Naive thymus-derived CD4-positive, alpha-beta T cell (primary cell): Measurements from ENCODE around the gene VMAC. TPM values are rescaled to one million over a fixed set of nuclear protein-coding genes. Genes with fewer than 3 reads are reported as not detected.

Experiments used
- ATAC-seq: fragments of 150-1000 bp; cut with Tn5 transposase; 2 replicates; pipeline ENCODE4 v1.10.0; 2021; ENCODE audit warnings: mild to moderate bottlenecking, moderate library complexity
- CTCF ChIA-PET: fragments of 350-600 bp; sonication (Branson Sonifier 250); formaldehyde crosslinking; loops from one replicate; lab custom pipeline; 2021; ENCODE audit warnings: antibody characterized with exemption; lab: Charles Lee
- POLR2A ChIA-PET: fragments of 350-600 bp; sonication (Branson Sonifier 250); formaldehyde crosslinking; loops from one replicate; lab custom pipeline; 2021; ENCODE audit warnings: antibody characterized with exemption, inconsistent platforms; lab: Charles Lee
- DNase-seq, 9 donors: peaks; one replicate each; pipeline versions ENCODE4 v3.0.0 to v3.0.0-alpha.2; 2020 to 2022; ENCODE audit warnings: mixed read lengths in 1 of 9
- H3K27ac ChIP-seq: one replicate; pipeline ENCODE4 v1.7.0; 2013; ENCODE audit warnings: mild to moderate bottlenecking, low read depth, low read length, moderate library complexity
- H3K27me3 ChIP-seq, 2 donors: one replicate each; pipeline ENCODE4 v1.7.0; 2013; ENCODE audit warnings: low read length in 2 of 2, mild to moderate bottlenecking in 2 of 2, moderate library complexity in 2 of 2; ENCODE audit not compliant: control insufficient read depth in 2 of 2, insufficient read depth in 2 of 2
- H3K36me3 ChIP-seq, 3 experiments: 1 replicate in 2 of 3; 2 replicates in 1 of 3; pipeline ENCODE4 v1.7.0; 2013; ENCODE audit warnings: low read length in 3 of 3, mild to moderate bottlenecking in 3 of 3, moderate library complexity in 1 of 3; ENCODE audit not compliant: insufficient read depth in 3 of 3, control insufficient read depth in 2 of 3
- H3K4me1 ChIP-seq, 2 donors: one replicate each; pipeline ENCODE4 v1.7.0; 2013; ENCODE audit warnings: low read length in 2 of 2, mild to moderate bottlenecking in 2 of 2, moderate library complexity in 1 of 2; ENCODE audit not compliant: control insufficient read depth in 2 of 2, insufficient read depth in 2 of 2
- H3K4me3 ChIP-seq: 2 replicates; pipeline ENCODE4 v1.7.0; 2013; ENCODE audit warnings: mild to moderate bottlenecking, low read length
- H3K9me3 ChIP-seq, 3 experiments: 1 replicate in 2 of 3; 2 replicates in 1 of 3; pipeline ENCODE4 v1.7.0; 2013; ENCODE audit warnings: low read length in 3 of 3; ENCODE audit not compliant: control insufficient read depth in 2 of 3
- H3K27ac Mint-ChIP-seq, 9 donors: one replicate each; pipeline ENCODE4 v1.8.0; 2020 to 2022; ENCODE audit warnings: mixed read lengths in 9 of 9, mild to moderate bottlenecking in 8 of 9, moderate library complexity in 5 of 9, inconsistent platforms in 2 of 9
- H3K27me3 Mint-ChIP-seq, 5 donors: one replicate each; pipeline ENCODE4 v1.8.0; 2021 to 2022; ENCODE audit warnings: mixed read lengths in 5 of 5, mild to moderate bottlenecking in 1 of 5
- H3K36me3 Mint-ChIP-seq, 5 donors: one replicate each; pipeline ENCODE4 v1.8.0; 2020 to 2022; ENCODE audit warnings: mixed read lengths in 5 of 5, mild to moderate bottlenecking in 3 of 5, inconsistent platforms in 1 of 5
- H3K4me1 Mint-ChIP-seq, 7 donors: one replicate each; pipeline ENCODE4 v1.8.0; 2020 to 2022; ENCODE audit warnings: mixed read lengths in 7 of 7, mild to moderate bottlenecking in 3 of 7, inconsistent platforms in 1 of 7
- H3K4me3 Mint-ChIP-seq, 10 donors: one replicate each; pipeline ENCODE4 v1.8.0; 2020 to 2022; ENCODE audit warnings: mild to moderate bottlenecking in 10 of 10, mixed read lengths in 10 of 10, moderate library complexity in 6 of 10, inconsistent platforms in 2 of 10
- H3K9me3 Mint-ChIP-seq, 11 donors: one replicate each; pipeline ENCODE4 v1.8.0; 2020 to 2022; ENCODE audit warnings: mixed read lengths in 11 of 11, mild to moderate bottlenecking in 4 of 11, inconsistent platforms in 1 of 11, moderate library complexity in 1 of 11
- intact Hi-C, 2 donors: fragments of 100-400 bp; cut with micrococcal nuclease; formaldehyde crosslinking; loops; one replicate each; pipeline ENCODE4 v1.15.1; 2023
- polyA plus RNA-seq, 2 donors: library from polyadenylated mRNA; unstranded; fragments of 300-500 nt; fragmentation: Illumina TruSeq; gene quantifications; one replicate each; pipeline ENCODE4 v1.2.3, GENCODE V29; 2021
- total RNA-seq, 6 experiments: library from RNA in 5 of 6; stranded (reverse) in 5 of 6; gene quantifications; 1 replicate in 5 of 6; 2 replicates in 1 of 6; pipeline ENCODE4 v1.2.3 and lab custom pipeline; 2021 to 2026

VMAC gene
- total and polyA plus RNA-seq, 7 experiments from 2014 or later: 6.3 to 39.4 (median 24.3) TPM

GRCh38 chr19:5877427-5877826 is 27.2 kb upstream of the VMAC start:
- no peak for ATAC-seq

GRCh38 chr19:5877882-5878281 is 26.8 kb upstream of the VMAC start:
- Histone ChIP-seq H3K27me3 (no peaks in the 10 kb centered on the region), H3K9me3 (no peaks in the 10 kb centered on the region), H3K4me1 (no peaks in the 10 kb centered on the region), H3K36me3 (no peaks in the 10 kb centered on the region), H3K27ac (no peak overlapping the region), H3K4me3 (no peak overlapping the region)
- no peak for DNase-seq
- Mint-ChIP-seq H3K36me3 (no peaks in the 10 kb centered on the region), H3K4me3 (no peak overlapping the region), H3K27ac (no peak overlapping the region), H3K27me3 (peaks cover 0 to 25% (median 6%) of the 10 kb centered on the region in 5 donors), H3K9me3 (no peaks in the 10 kb centered on the region), H3K4me1 (peaks cover 0 to 2% (median 0%) of the 10 kb centered on the region in 7 donors)
- intact Hi-C loops: no loop called here
- POLR2A ChIA-PET: no interaction called here
- ATAC-seq: no peak
- CTCF ChIA-PET: no interaction called here

More at GRCh38 chr19:5877427-5877826, 27.2 kb upstream of the VMAC start:
- peaks cover 0 to 2% (median 0%) of the 10 kb centered on the region in 7 donors for H3K4me1 Mint-ChIP-seq
- ChIA-PET CTCF (no interaction called here), POLR2A (no interaction called here)
- no peaks in the 10 kb centered on the region for H3K36me3 Mint-ChIP-seq
- H3K9me3 Mint-ChIP-seq: no peaks in the 10 kb centered on the region
- DNase-seq: no peak
- Histone ChIP-seq H3K27ac (no peak overlapping the region), H3K9me3 (no peaks in the 10 kb centered on the region), H3K36me3 (no peaks in the 10 kb centered on the region), H3K27me3 (no peaks in the 10 kb centered on the region), H3K4me3 (no peak overlapping the region), H3K4me1 (no peaks in the 10 kb centered on the region)
- H3K27ac Mint-ChIP-seq: no peak overlapping the region
- H3K4me3 Mint-ChIP-seq: no peak overlapping the region
- H3K27me3 Mint-ChIP-seq: peaks cover 0 to 25% (median 4%) of the 10 kb centered on the region in 5 donors
- intact Hi-C loops: no loop called here

- CTCF ChIA-PET: no interaction called here
- H3K27me3 ChIP-seq: no peaks in the 10 kb centered on the region
- no peak for DNase-seq
- ATAC-seq: no peak
- Mint-ChIP-seq H3K27me3 (peaks cover 5 to 26% (median 8%) of the 10 kb centered on the region in 5 donors), H3K36me3 (no peaks in the 10 kb centered on the region), H3K4me1 (no peaks in the 10 kb centered on the region), H3K9me3 (no peaks in the 10 kb centered on the region), H3K4me3 (no peak overlapping the region), H3K27ac (no peak overlapping the region)
- H3K36me3 ChIP-seq: no peaks in the 10 kb centered on the region
- no peak overlapping the region for H3K4me3 ChIP-seq
- H3K4me1 ChIP-seq: no peaks in the 10 kb centered on the region
- intact Hi-C loops: no loop called here
- no peak overlapping the region for H3K27ac ChIP-seq
- no peaks in the 10 kb centered on the region for H3K9me3 ChIP-seq
- POLR2A ChIA-PET: no interaction called here
These were observed 24.5 kb upstream of the VMAC start for GRCh38 chr19:5880196-5880595.

- H3K4me3 ChIP-seq: no peak overlapping the region
- no peak overlapping the region for H3K4me3 Mint-ChIP-seq
- no peaks in the 10 kb centered on the region for H3K4me1 ChIP-seq
- no peaks in the 10 kb centered on the region for H3K4me1 Mint-ChIP-seq
- H3K36me3 Mint-ChIP-seq: no peaks in the 10 kb centered on the region
- ATAC-seq (no peak), DNase-seq (no peak)
- peaks cover 8 to 29% (median 10%) of the 10 kb centered on the region in 5 donors for H3K27me3 Mint-ChIP-seq
- no peaks in the 10 kb centered on the region for H3K9me3 Mint-ChIP-seq
- no peaks in the 10 kb centered on the region for H3K27me3 ChIP-seq
- H3K36me3 ChIP-seq: no peaks in the 10 kb centered on the region
- no peaks in the 10 kb centered on the region for H3K9me3 ChIP-seq
- H3K27ac ChIP-seq: no peak overlapping the region
- POLR2A ChIA-PET: no interaction called here
- CTCF ChIA-PET: no interaction called here
- H3K27ac Mint-ChIP-seq: no peak overlapping the region
- intact Hi-C loops: no loop called here
These were observed 24.0 kb upstream of the VMAC start for GRCh38 chr19:5880604-5881078.

GRCh38 chr19:5881543-5882299 is 23.0 kb upstream of the VMAC start:
- no peaks in the 10 kb centered on the region for H3K9me3 ChIP-seq
- H3K4me1 ChIP-seq: no peaks in the 10 kb centered on the region
- no peaks in the 10 kb centered on the region for H3K36me3 ChIP-seq
- no peak overlapping the region for H3K27ac ChIP-seq
- H3K36me3 Mint-ChIP-seq: no peaks in the 10 kb centered on the region
- no peaks in the 10 kb centered on the region for H3K4me1 Mint-ChIP-seq
- DNase-seq (no peak), ATAC-seq (no peak)
- H3K27me3 ChIP-seq: no peaks in the 10 kb centered on the region
- no peak overlapping the region for H3K4me3 Mint-ChIP-seq
- intact Hi-C loops: no loop called here
- ChIA-PET CTCF (interaction anchor here (0.6 kb wide), 1 partner anchor 178 kb away, joined by 3 read pairs; no protein-coding TSS in a partner anchor), POLR2A (no interaction called here)
- no peak overlapping the region for H3K27ac Mint-ChIP-seq
- no peaks in the 10 kb centered on the region for H3K9me3 Mint-ChIP-seq
- H3K4me3 ChIP-seq: no peak overlapping the region
- peaks cover 8 to 22% (median 10%) of the 10 kb centered on the region in 5 donors for H3K27me3 Mint-ChIP-seq

- H3K27ac Mint-ChIP-seq: no peak overlapping the region
- intact Hi-C loops: no loop called here
- POLR2A ChIA-PET: no interaction called here
- DNase-seq (no peak), ATAC-seq (no peak)
- Histone ChIP-seq H3K36me3 (no peaks in the 10 kb centered on the region), H3K4me1 (no peaks in the 10 kb centered on the region), H3K4me3 (no peak overlapping the region), H3K9me3 (no peaks in the 10 kb centered on the region), H3K27ac (no peak overlapping the region), H3K27me3 (no peaks in the 10 kb centered on the region)
- CTCF ChIA-PET: interaction anchor here (0.6 kb wide), 1 partner anchor 178 kb away, joined by 3 read pairs; no protein-coding TSS in a partner anchor
- no peaks in the 10 kb centered on the region for H3K9me3 Mint-ChIP-seq
- H3K4me3 Mint-ChIP-seq: no peak overlapping the region
- H3K4me1 Mint-ChIP-seq: no peaks in the 10 kb centered on the region
- H3K27me3 Mint-ChIP-seq: peaks cover 8 to 22% (median 10%) of the 10 kb centered on the region in 5 donors
- H3K36me3 Mint-ChIP-seq: no peaks in the 10 kb centered on the region
These were observed 22.2 kb upstream of the VMAC start for GRCh38 chr19:5882421-5882968.
